Uterus (tissue), 2 donors: ENCODE data around the gene POGK.

ENCODE experiments used
- CTCF ChIP-seq, 4 experiments: fragments of 200-600 bp in 2 of 4; fragments of 450-650 bp in 2 of 4; sonication (generic) in 2 of 4; IDR thresholded peaks; one replicate each; pipeline ENCODE4 v1.5.1; 2016 to 2019; ENCODE audit warnings: antibody characterized with exemption in 4 of 4, mild to moderate bottlenecking in 2 of 4, moderate library complexity in 1 of 4
- POLR2A ChIP-seq, 2 donors: fragments of 450-650 bp; IDR thresholded peaks; one replicate each; pipeline ENCODE4 v1.6.1; 2016; ENCODE audit warnings: antibody characterized with exemption in 2 of 2, mild to moderate bottlenecking in 1 of 2, moderate library complexity in 1 of 2

- TF ChIP-seq CTCF (IDR thresholded peaks at IDR 0.05) (no peak), POLR2A (IDR thresholded peaks at IDR 0.05) (no peak)
These were observed 27.6 kb upstream of the POGK start for GRCh38 chr1:166811691-166812090.
